ENCODE measurements around the gene MAN1C1.

Gene MAN1C1

GRCh38 chr1:25573591-25573930, 43.0 kb upstream of the MAN1C1 start:
- Histone ChIP-seq H3K9me3 (ENCODE audit: insufficient read depth, low read length) (no peaks in the 10 kb centered on the region), H3K9me2 (replicated peaks; ENCODE audit: insufficient read depth, low read length) (no peaks in the 10 kb centered on the region), H3K36me3 (ENCODE audit: low read length) (no peaks in the 10 kb centered on the region), H3K4me3 (ENCODE audit: insufficient read depth, low read length, poor library complexity, severe bottlenecking) (no peak overlapping the region), H3F3A (ENCODE audit: insufficient read depth) (no peaks in the 10 kb centered on the region), H3K4me2 (ENCODE audit: low read depth, low read length, poor library complexity, severe bottlenecking) (no peak overlapping the region), H3K27me3 (ENCODE audit: low read length) (no peaks in the 10 kb centered on the region), H2AFZ (ENCODE audit: low read depth, low read length, severe bottlenecking) (no peak overlapping the region), H3K9ac (ENCODE audit: low read length) (no peak overlapping the region), H4K20me1 (ENCODE audit: low read depth, low read length) (no peaks in the 10 kb centered on the region), H3K27ac (ENCODE audit: low read depth, low read length) (no peak overlapping the region), H3K79me2 (ENCODE audit: insufficient read depth, low read length) (no peaks in the 10 kb centered on the region)
- TF ChIP-seq CTCF (IDR thresholded peaks at IDR 0.05; ENCODE audit: insufficient read depth, low read length, poor library complexity, severe bottlenecking), result no peak
- TF ChIP-seq EZH2phosphoT487 (conservative IDR thresholded peaks at IDR 0.05; ENCODE audit: low read length), result no peak

GRCh38 chr1:25573961-25574360, 42.6 kb upstream of the MAN1C1 start:
- Histone ChIP-seq H3K9me2 (replicated peaks; ENCODE audit: insufficient read depth, low read length) (no peaks in the 10 kb centered on the region), H3K79me2 (ENCODE audit: insufficient read depth, low read length) (no peaks in the 10 kb centered on the region), H3K27ac (ENCODE audit: low read depth, low read length) (no peak overlapping the region), H3K4me3 (ENCODE audit: insufficient read depth, low read length, poor library complexity, severe bottlenecking) (no peak overlapping the region), H3K27me3 (ENCODE audit: low read length) (no peaks in the 10 kb centered on the region), H3K9me3 (ENCODE audit: insufficient read depth, low read length) (no peaks in the 10 kb centered on the region), H3K36me3 (ENCODE audit: low read length) (no peaks in the 10 kb centered on the region), H3K9ac (ENCODE audit: low read length) (no peak overlapping the region), H2AFZ (ENCODE audit: low read depth, low read length, severe bottlenecking) (no peak overlapping the region), H3K4me2 (ENCODE audit: low read depth, low read length, poor library complexity, severe bottlenecking) (no peak overlapping the region), H3F3A (ENCODE audit: insufficient read depth) (no peaks in the 10 kb centered on the region), H4K20me1 (ENCODE audit: low read depth, low read length) (no peaks in the 10 kb centered on the region)
- TF ChIP-seq CTCF (IDR thresholded peaks at IDR 0.05; ENCODE audit: insufficient read depth, low read length, poor library complexity, severe bottlenecking) (no peak), EZH2phosphoT487 (conservative IDR thresholded peaks at IDR 0.05; ENCODE audit: low read length) (no peak)

GRCh38 chr1:25575191-25575590, 41.4 kb upstream of the MAN1C1 start:
- no peaks in the 10 kb centered on the region for H3K36me3 ChIP-seq (ENCODE audit: low read length)
- no peaks in the 10 kb centered on the region for H3F3A ChIP-seq (ENCODE audit: insufficient read depth)
- H3K79me2 ChIP-seq (ENCODE audit: insufficient read depth, low read length), result no peaks in the 10 kb centered on the region
- no peaks in the 10 kb centered on the region for H3K9me3 ChIP-seq (ENCODE audit: insufficient read depth, low read length)
- TF ChIP-seq EZH2phosphoT487 (conservative IDR thresholded peaks at IDR 0.05; ENCODE audit: low read length) (no peak), CTCF (IDR thresholded peaks at IDR 0.05; ENCODE audit: insufficient read depth, low read length, poor library complexity, severe bottlenecking) (no peak)
- no peak overlapping the region for H3K4me2 ChIP-seq (ENCODE audit: low read depth, low read length, poor library complexity, severe bottlenecking)
- H3K27ac ChIP-seq (ENCODE audit: low read depth, low read length), result no peak overlapping the region
- H4K20me1 ChIP-seq (ENCODE audit: low read depth, low read length), result no peaks in the 10 kb centered on the region
- no peaks in the 10 kb centered on the region for H3K9me2 ChIP-seq (replicated peaks; ENCODE audit: insufficient read depth, low read length)
- no peak overlapping the region for H2AFZ ChIP-seq (ENCODE audit: low read depth, low read length, severe bottlenecking)
- H3K9ac ChIP-seq (ENCODE audit: low read length), result no peak overlapping the region
- no peak overlapping the region for H3K4me3 ChIP-seq (ENCODE audit: insufficient read depth, low read length, poor library complexity, severe bottlenecking)
- H3K27me3 ChIP-seq (ENCODE audit: low read length), result no peaks in the 10 kb centered on the region
